ENCODE measurements around the gene ATP11C.

The ATP11C gene

DNA sequence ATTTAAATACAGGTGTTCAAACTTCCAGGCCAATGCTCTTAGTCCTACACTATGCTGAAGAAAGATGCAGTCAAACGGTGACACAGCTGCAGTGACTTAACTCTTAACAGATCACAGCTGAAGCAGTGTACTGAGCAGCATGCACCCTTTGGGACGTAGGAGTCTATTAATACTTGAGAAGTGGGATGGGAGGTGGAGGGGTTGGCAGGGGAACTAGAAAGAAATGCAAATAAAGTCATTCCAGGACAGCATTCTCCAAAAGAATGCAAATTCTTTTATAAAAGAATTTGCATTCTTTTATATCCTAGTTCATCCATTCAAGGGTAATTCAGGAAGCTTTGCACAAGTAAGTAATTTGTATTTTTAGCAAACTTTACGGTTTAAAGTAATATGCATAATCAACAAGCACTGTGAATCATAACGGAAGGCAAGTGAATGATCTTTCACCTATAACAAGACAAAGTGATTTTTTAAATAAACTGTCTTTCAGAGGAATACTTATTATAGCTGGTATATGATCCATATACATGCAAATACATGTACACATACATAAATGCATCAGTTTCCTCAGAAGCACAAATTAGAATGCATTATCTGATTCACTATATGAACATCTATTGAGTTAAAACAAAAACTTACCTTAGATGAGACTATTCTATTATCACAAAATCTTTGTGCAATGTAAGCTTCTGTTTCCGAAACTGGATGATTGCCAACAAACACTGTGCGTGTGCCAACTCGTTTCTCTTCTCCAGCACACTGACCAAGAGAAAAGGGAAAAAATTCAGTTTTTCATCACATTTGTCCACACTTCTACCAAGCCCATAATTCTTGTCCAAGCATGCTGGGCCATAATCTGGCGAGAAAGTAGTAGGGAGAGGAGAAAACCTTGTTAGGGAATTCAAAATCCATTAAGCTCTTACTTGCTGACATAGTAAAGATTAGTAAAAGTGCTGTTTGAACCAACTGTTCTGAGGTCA is 106.5 kb downstream of the ATP11C start:
- FAIRE-seq (no peak), DNase-seq (ENCODE audit: insufficient read length, low spot score) (no peak)
- TF ChIP-seq CTCF (IDR thresholded peaks at IDR 0.05; ENCODE audit: insufficient read depth, missing control alignments) = no peak

GRCh38 chrX:139825618-139826017 is 107.2 kb downstream of the ATP11C start:
- DNase-seq (ENCODE audit: insufficient read length, low spot score) = no peak
- TF ChIP-seq CTCF (IDR thresholded peaks at IDR 0.05; ENCODE audit: insufficient read depth, missing control alignments) = no peak
- FAIRE-seq = no peak

- no peak for TF ChIP-seq CTCF (IDR thresholded peaks at IDR 0.05; ENCODE audit: insufficient read depth, missing control alignments)
- DNase-seq (ENCODE audit: insufficient read length, low spot score) (no peak), FAIRE-seq (no peak)
These were observed 109.0 kb downstream of the ATP11C start for GRCh38 chrX:139823806-139824205.

DNA sequence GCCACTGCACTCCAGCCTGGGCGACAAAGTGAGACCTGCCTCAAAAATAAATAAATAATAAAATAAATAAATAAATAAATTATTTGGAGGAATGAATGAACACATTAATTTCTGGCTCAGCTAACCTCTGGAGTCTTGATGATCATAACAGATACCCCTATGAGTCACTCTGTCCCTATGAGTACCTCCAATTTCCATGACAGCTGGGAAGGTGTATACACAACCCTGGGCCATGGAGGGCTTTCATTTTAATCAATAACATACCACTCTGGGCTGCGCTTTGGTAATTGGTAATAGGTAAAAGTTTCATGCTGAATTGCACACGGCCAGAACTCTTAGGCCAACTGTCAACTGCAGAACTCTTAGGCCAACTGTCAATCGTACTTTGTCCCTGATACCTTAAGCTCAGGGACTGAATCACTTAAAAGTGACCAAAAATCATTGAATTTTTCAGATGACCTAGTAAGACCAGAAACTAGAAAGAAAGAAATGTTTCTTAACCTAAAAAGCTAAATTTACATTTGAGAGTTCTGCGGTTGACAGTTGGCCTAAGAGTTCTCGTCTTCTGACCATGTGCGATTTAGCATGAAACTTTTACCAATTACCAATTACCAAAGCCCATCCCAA is 112.4 kb downstream of the ATP11C start:
- FAIRE-seq = no peak
- TF ChIP-seq CTCF (IDR thresholded peaks at IDR 0.05; ENCODE audit: insufficient read depth, missing control alignments) = no peak
- no peak for DNase-seq (ENCODE audit: insufficient read length, low spot score)

DNA sequence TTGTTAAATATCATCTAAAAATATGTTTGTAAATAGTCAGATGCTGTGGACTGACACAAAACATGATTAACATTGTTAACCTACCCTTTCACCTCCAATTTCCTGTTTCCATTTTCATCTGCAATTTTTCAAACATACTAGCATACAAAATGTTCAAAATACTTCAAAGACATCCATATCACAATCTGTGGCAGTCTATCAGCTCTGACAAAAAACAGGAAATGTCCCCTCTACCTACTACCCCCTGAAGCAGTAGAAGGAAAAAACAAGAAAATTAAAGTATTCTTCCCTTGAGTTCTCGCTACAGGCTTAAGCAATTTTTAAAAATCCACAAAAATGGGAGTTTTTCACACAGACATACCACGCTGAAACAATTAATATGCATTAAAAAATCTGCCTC is 116.6 kb downstream of the ATP11C start:
- DNase-seq (ENCODE audit: insufficient read length, low spot score) = no peak
- no peak for FAIRE-seq
- no peak for TF ChIP-seq CTCF (IDR thresholded peaks at IDR 0.05; ENCODE audit: insufficient read depth, missing control alignments)

- FAIRE-seq = no peak
- TF ChIP-seq CTCF (IDR thresholded peaks at IDR 0.05; ENCODE audit: insufficient read depth, missing control alignments) = no peak
These were observed 117.1 kb downstream of the ATP11C start for GRCh38 chrX:139815771-139816170.

More at GRCh38 chrX:139815771-139816170, 117.1 kb downstream of the ATP11C start:
- no peak for DNase-seq (ENCODE audit: insufficient read length, low spot score)

Data from D721Med (cell line).